Stimulated activated CD4-positive, alpha-beta T cell treated with anti-CD3 and anti-CD28 coated beads, Interleukin-15, amount 100 ng/mL, for 48 hours (primary cell): Measurements from ENCODE around the gene METTL3.
"Not testable (repeated sequence)": the region's sequence is repeated elsewhere in the genome, so short reads cannot be mapped to it uniquely, and the experiment has no call there.

Experiments used
- DNase-seq, 2 donors: peaks; one replicate each; pipeline ENCODE4 v3.0.0-alpha.2; 2020; ENCODE audit warnings: low read depth in 2 of 2

Gene METTL3

GRCh38 chr14:21510735-21511657 is at the start of gene METTL3:
Gene METTL3 (minus strand): TSS chr14:21511340. CDS start chr14:21511223, 117 bp downstream.
- peak; percentile 88 to 89 for DNase-seq

GRCh38 chr14:21558703-21559170 is 47.6 kb upstream of the METTL3 start:
- no peak for DNase-seq

DNA sequence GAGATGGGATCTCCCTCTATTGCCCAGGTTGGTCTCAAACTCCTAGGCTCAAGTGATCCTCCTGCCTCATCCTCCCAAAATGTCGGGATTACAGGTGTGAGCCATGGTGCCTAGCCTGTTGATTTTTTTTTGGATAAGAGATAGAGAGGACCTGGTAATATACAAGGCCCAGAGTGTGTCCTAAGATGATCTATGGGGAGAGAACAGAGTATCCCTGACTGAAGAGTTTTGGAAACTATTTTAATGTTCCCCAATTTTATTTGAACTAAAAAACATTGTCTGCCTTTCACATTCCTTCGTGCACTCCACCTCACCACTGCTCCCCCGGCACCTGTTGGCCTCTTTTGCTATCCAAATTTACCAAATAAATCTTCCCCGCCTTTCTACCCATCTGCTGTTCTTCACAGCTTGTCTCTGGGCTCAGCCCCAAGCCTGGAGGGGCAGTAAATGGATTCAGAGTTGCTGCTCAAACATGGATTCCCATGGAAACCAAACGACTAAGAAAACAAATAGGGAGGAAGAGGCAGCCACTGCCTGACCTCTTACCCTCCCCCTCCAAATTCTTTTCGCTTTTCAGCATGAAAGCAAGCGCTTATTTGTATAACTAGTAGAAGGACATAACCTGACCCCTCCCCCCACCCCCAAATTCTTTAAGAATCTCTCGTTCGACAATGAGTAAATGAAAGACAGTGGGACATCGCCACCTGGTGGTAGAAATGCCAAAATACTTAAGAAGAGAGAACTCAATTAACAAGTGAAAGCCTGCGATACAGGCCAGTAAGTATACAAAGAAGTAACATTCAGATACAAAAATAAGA is 46.2 kb upstream of the METTL3 start:
- peak; percentile 50 to 68 for DNase-seq

DNA sequence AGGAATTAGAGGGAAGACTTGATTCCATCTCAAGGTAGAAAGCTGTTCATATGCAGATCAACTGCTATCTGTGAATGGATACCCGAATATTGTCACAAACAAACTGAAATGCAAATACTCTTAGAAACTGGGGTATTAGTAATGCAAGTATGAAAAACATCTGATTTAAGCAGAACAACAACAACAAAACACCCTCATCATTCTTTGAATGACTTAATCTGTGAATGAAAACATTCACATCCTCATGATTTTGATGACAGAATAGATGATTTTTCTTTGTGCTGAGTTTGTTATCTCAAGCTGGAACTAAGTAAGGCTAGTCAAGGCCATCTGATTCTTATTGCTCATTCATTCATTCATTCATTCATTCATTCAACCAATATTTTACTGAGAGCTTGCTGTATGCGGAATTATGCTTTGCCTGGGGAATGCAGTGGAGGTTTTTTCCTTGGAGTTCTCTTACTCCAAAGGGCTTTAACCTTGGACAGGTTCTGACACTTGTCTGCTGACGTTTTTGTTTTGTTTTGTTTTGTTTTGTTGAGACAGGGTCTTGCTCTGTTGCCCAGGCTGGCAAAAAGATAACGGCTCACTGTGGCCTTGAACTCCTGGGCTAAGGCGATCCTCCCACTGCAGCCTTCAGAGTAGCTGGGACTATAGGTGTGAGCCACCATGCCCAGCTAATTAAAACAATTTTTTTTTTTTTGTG is 45.4 kb upstream of the METTL3 start:
- DNase-seq: no peak

- DNase-seq: no peak
Observed at GRCh38 chr14:21553266-21553665, 42.1 kb upstream of the METTL3 start.

GRCh38 chr14:21544588-21544987 is 33.4 kb upstream of the METTL3 start:
- not testable (repeated sequence) for DNase-seq

DNA sequence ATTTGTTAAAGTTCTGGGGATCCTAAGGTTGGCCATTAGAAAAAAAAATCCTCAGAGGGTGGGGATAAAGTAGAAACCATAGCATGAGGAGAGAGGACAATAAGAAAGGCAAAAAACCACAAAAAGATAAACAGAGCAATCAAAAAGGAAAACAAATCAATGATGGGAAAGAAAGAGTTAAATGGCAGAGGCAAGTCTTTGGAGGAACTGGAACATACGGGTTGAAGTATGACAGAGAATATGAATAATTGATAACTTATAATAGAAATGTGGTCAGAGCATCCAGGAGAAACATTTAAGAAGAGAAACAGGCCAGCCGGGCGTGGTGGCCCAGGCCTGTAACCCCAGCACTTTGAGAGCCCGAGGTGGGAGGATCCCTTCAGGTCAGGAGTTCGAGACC is 32.8 kb upstream of the METTL3 start:
- no peak for DNase-seq

DNA sequence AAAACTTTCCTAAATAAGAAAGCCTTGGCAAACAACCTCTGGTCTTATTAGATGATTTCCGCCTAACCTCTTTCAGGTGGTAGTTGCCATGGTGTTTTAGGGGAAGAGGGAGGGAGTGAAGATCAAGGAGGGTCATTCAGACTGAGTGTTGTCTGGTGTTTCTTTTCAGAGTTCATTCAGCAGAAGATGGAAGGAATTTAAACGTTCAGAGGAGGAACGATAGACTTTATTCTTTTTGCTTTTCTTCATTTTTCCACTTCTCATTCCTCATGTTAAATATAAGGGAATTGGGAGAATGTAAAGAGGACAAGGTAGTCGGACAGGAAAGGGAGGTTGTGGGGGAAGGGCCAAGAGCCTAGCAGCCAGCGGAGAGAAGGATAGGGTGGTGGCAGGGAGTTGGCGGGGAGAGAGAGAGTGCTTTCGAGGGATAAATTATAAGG is 32.4 kb upstream of the METTL3 start:
- no peak for DNase-seq

- no peak for DNase-seq
Observed at GRCh38 chr14:21541413-21542074, 30.4 kb upstream of the METTL3 start.

DNA sequence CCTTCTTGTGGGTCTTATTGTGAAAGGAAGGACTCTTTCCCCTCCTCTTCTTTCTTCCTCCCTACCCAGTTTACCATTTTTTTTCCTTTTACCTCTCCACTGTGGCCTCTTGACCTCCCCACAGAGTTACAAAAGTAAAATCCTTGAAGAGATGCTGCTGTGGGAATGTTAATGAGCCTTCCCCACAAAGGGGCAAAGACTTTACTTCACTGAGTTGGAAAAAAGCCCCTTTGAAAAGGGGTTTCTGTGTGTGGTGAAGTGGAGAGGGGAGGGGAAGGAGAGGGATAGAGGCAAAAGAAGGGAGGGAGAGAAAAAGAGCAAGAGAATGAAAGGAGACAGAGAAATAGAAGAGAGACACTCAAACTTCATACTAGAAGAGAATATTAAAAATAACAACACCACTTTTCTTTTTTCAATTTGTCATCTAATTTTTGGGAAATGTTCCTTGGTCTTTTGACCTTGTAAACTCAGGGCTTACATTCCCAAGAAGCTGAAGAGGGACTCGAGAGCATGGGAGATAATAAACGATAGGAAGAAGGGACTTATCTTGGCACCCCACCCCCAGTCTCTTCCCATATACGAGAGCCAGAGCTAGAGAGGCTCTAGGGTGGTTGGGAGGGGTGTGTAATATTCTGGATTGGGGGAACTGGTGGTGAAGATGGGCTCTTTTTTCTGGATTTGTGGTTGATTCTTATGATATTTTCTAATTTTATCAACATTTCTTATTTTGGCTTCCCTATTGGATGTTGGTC is 28.2 kb upstream of the METTL3 start:
- no peak for DNase-seq

GRCh38 chr14:21537090-21537424 is 25.9 kb upstream of the METTL3 start:
- no peak for DNase-seq

- DNase-seq: no peak
Observed at GRCh38 chr14:21536418-21537089, 25.4 kb upstream of the METTL3 start.

GRCh38 chr14:21535545-21536417 is 24.6 kb upstream of the METTL3 start:
- DNase-seq: no peak

- no peak for DNase-seq
Observed at GRCh38 chr14:21534576-21534975, 23.4 kb upstream of the METTL3 start.

DNA sequence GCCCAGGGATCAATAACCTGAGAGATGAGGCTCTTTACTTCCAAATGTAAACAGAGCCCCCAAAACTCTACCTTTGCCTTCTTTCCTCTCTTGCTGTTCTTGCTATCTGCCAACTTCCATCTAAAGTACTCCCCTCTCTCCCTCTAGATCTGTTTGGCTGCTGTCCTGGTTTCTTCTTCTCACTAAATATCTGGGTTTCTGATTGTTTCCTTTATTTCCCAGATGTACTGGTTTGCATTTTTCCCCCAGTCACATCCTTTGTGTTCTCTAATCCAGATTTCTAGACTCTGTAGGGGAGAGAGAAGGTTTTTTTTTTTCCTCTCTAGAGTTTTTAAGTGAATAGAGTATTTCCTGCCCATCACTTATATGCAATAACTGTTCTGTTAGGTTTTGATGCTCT is 22.2 kb upstream of the METTL3 start:
- no peak for DNase-seq

DNA sequence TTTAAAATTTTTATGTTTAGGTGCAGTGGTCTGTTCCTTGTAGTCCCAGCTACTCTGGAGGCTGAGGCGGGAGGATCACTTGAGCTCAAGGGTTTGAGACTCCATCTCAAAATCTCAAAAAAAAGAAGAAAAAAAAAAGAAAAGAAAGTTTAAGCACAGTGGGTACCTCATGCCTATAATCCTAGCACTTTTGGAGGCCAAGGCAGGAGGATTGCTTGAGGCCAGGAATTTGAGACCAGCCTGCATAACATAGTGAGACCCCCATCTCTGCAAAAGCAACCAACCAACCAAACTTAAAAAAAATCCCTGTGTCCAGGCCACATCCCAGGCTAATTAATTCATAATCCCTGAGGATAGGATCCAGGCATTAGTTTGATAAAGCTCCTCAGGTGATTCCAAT is 18.4 kb upstream of the METTL3 start:
- no peak for DNase-seq

GRCh38 chr14:21528381-21529348 is 17.5 kb upstream of the METTL3 start:
- no peak for DNase-seq

DNA sequence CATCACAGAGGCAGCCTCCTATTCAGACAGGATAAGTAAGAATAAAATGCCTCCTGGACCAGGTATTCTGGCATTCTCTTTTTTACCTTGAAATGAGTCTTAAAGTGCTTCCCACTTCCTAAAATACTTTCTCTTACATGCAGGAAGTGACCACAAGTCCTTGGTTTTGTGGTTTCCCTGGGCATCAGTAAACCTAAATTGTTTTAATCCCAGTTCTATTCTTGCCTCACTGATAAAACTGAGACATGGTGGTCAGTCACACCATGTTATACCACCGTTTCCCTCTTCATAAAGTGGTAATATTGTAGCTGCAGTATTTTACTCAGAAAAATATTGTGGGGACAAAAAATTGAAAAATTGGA is 16.2 kb upstream of the METTL3 start:
- no peak for DNase-seq
